ENCODE data around the gene SGO2.
"Not testable (repeated sequence)": the region's sequence is repeated elsewhere in the genome, so short reads cannot be mapped to it uniquely, and the experiment has no call there.

Gene SGO2

GRCh38 chr2:200624658-200625057 lies 98.7 kb downstream of the SGO2 start:
- no peak for DNase-seq (ENCODE audit: low read depth)

- no peak for DNase-seq (ENCODE audit: low read depth)
Measured at GRCh38 chr2:200625282-200625681, 99.3 kb downstream of the SGO2 start.

GRCh38 chr2:200625958-200626363 lies 100.0 kb downstream of the SGO2 start:
- no peak for DNase-seq (ENCODE audit: low read depth)

GRCh38 chr2:200627110-200627770 lies 101.2 kb downstream of the SGO2 start:
- no peak for DNase-seq (ENCODE audit: low read depth)

GRCh38 chr2:200628461-200628860 lies 102.5 kb downstream of the SGO2 start:
- not testable (repeated sequence) for DNase-seq (ENCODE audit: low read depth)

- no peak for DNase-seq (ENCODE audit: low read depth)
Measured at GRCh38 chr2:200631287-200631686, 105.3 kb downstream of the SGO2 start.
